ENCODE data around the gene DUOX1. TPM values are rescaled to one million over a fixed set of nuclear protein-coding genes. Genes with fewer than 3 reads are reported as not detected.

The DUOX1 gene
- total RNA-seq, 3 donors from 2014 or later = 0.43 to 1.7 (median 0.70) TPM

DNA sequence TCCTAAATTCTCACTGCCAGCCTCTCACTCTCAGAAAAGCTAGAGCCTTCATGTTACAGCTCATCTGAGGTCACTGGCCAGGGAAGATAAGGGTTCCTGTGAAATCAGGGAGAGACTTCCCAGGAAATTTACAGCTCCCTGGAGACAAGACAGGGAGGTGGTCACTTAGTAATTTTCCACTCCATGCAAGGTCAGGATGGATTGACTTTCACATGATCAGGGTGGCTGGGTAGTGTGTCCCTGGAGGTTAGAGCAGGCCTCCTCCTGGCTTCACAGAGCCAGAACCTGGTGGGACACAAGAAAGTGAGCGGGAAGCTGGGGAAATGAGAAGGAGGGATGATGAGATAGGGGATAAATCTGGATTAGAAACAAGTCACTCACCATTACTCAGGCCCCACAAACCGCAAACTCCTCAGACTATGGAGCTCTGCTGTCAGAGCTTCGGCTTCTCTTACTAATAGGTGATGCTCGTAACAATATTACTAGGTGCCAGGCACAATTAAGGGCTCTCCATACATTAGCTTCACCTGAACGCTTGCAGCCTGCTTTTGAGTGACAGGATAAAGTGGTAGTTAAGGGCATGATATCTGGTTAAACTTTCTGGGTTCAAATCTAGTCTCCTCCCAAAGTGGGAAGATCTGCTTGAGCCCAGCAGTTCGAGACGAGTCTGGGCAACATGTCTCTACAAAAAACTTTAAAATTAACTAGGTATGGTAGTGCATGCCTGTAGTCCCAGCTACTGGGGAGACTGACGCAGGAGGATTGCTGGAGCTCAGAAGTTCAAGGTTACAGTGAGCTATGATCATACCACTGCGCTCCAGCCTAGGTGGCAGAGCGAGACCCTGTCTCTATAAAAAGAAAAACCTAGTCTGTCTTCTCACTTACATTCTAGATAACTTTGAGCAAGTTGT, 40.7 kb upstream of the DUOX1 start:
- intact Hi-C loops (cut with DNase I, micrococcal nuclease) = no loop called here
- Histone ChIP-seq H3K36me3 (ENCODE audit: low read depth) (no peaks in the 10 kb centered on the region), H3K4me3 (no peak overlapping the region), H3K9me3 (no peaks in the 10 kb centered on the region), H3K4me1 (ENCODE audit: low read depth) (no peaks in the 10 kb centered on the region)
- no peak for ATAC-seq
- TF ChIP-seq, protein P1, sequence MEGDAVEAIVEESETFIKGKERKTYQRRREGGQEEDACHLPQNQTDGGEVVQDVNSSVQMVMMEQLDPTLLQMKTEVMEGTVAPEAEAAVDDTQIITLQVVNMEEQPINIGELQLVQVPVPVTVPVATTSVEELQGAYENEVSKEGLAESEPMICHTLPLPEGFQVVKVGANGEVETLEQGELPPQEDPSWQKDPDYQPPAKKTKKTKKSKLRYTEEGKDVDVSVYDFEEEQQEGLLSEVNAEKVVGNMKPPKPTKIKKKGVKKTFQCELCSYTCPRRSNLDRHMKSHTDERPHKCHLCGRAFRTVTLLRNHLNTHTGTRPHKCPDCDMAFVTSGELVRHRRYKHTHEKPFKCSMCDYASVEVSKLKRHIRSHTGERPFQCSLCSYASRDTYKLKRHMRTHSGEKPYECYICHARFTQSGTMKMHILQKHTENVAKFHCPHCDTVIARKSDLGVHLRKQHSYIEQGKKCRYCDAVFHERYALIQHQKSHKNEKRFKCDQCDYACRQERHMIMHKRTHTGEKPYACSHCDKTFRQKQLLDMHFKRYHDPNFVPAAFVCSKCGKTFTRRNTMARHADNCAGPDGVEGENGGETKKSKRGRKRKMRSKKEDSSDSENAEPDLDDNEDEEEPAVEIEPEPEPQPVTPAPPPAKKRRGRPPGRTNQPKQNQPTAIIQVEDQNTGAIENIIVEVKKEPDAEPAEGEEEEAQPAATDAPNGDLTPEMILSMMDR (IDR thresholded peaks at IDR 0.05) = no peak
- DNase-seq = no peak

DNA sequence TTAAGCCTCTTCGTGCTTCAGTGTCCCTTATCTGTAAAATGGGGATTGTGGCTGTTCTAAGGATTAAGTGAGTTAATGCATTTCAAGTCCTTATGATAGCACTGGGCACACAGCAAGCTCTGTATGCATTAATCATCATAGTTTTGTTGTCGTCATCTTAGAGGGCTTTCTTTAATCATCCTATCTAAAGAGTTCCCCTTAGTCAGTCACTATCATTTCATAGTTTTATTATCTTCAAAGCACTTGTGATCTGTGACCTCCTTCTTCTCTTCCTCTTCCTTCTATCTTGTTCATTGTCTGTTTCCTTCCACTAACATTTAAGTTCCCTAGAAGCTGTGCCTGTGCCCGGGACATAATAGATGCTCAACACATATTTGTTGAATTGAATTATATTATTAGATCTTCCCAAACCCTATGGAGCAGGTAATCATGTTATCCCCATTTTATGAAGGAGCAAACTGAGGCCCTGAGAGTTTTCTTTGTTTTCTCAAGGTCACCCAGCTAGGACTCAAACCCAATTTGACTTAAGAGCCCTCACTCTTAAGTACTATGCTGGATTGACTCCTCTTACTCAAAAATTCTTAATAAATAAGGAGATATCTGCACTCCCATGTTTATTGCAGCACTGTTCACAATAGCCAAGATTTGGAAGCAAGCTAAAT, 40.0 kb upstream of the DUOX1 start:
- H3K36me3 ChIP-seq (ENCODE audit: low read depth) = no peaks in the 10 kb centered on the region
- no peak overlapping the region for H3K4me3 ChIP-seq
- TF ChIP-seq, protein P1 (IDR thresholded peaks at IDR 0.05) = no peak
- intact Hi-C loops (cut with DNase I, micrococcal nuclease) = no loop called here
- DNase-seq (no peak), ATAC-seq (peak; percentile 56)
- no peaks in the 10 kb centered on the region for H3K4me1 ChIP-seq (ENCODE audit: low read depth)
- H3K9me3 ChIP-seq = no peaks in the 10 kb centered on the region

DNA sequence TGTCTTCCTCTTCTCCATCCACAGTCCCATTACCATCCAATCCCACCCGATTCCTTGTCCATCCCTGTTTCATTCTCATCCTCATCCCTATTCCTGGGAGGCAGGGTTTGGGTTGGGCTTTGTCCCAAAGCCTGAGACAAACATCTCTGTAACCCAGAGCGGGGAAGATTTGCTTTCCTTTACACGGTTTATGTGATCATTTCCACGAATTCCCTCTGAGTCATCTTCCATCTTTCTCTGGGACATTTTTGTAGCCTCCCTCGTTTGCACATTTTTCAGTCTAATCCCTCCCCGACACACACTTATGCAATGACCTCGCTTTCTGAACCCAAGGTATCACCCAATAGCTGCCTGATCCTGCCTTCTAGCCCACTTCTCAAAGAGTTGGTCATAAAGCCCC, 38.6 kb upstream of the DUOX1 start:
- no peaks in the 10 kb centered on the region for H3K9me3 ChIP-seq
- H3K36me3 ChIP-seq (ENCODE audit: low read depth) = no peaks in the 10 kb centered on the region
- H3K4me3 ChIP-seq = no peak overlapping the region
- ATAC-seq (peak; percentile 42), DNase-seq (no peak)
- no peaks in the 10 kb centered on the region for H3K4me1 ChIP-seq (ENCODE audit: low read depth)
- TF ChIP-seq, protein P1 (IDR thresholded peaks at IDR 0.05) = no peak
- intact Hi-C loops (cut with DNase I, micrococcal nuclease) = no loop called here

DNA sequence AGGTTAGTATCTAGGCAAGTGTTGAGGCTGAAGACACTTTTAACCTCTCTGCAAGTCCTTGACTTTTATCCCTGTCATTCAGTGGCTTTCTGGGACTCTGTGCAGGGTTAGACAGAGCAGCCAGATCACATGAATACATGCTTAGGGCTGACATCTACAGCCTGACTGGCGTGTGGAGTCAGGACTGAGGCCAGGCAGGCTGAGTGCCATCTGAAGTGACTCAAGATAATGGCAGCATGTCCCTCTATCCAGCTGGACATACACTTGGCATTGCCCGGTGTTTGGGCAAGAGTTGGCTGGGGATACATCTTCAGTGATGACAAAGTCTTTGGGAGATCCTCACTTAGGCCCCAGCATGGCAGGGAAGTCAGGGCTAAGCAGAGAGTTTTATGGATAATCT, 38.2 kb upstream of the DUOX1 start:
- ATAC-seq (peak; percentile 15), DNase-seq (no peak)
- H3K4me3 ChIP-seq = no peak overlapping the region

DNA sequence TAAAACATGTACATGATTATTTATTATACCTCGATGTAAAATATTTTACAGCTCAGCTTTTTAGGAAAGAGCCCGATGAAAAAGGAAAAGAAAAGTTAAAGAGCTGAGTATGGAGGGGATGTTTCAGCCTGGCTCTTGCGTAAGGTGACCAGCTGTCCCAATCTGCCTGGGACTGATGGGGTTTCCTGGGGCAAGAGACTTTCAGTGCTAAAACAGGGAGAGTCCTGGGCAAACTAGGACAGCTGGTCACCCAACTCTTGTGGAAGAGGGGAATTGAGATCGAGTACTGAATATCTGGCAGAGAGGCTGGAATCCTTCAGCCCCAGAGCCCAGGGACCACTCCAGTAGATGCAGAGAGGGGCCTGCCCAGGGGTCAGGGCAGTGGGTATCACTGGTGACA, 36.8 kb upstream of the DUOX1 start:
- intact Hi-C loops (cut with DNase I, micrococcal nuclease) = no loop called here
- no peak for ATAC-seq
- TF ChIP-seq, protein P1 (IDR thresholded peaks at IDR 0.05) = no peak
- no peak for DNase-seq
- Histone ChIP-seq H3K9me3 (no peaks in the 10 kb centered on the region), H3K4me1 (ENCODE audit: low read depth) (no peaks in the 10 kb centered on the region), H3K4me3 (no peak overlapping the region), H3K36me3 (ENCODE audit: low read depth) (no peaks in the 10 kb centered on the region)

More for the DNA sequence above, 38.2 kb upstream of the DUOX1 start:
- no peaks in the 10 kb centered on the region for H3K36me3 ChIP-seq (ENCODE audit: low read depth)
- intact Hi-C loops (cut with DNase I, micrococcal nuclease) = no loop called here
- H3K4me1 ChIP-seq (ENCODE audit: low read depth) = no peaks in the 10 kb centered on the region
- H3K9me3 ChIP-seq = no peaks in the 10 kb centered on the region
- TF ChIP-seq, protein P1 (IDR thresholded peaks at IDR 0.05) = no peak
